Measurements from ENCODE around the gene MYBBP1A. TPM values are rescaled to one million over a fixed set of nuclear protein-coding genes. Genes with fewer than 3 reads are reported as not detected.

Gene MYBBP1A
- total RNA-seq, 2 experiments from 2014 or later: 58.0 to 58.2 TPM

DNA sequence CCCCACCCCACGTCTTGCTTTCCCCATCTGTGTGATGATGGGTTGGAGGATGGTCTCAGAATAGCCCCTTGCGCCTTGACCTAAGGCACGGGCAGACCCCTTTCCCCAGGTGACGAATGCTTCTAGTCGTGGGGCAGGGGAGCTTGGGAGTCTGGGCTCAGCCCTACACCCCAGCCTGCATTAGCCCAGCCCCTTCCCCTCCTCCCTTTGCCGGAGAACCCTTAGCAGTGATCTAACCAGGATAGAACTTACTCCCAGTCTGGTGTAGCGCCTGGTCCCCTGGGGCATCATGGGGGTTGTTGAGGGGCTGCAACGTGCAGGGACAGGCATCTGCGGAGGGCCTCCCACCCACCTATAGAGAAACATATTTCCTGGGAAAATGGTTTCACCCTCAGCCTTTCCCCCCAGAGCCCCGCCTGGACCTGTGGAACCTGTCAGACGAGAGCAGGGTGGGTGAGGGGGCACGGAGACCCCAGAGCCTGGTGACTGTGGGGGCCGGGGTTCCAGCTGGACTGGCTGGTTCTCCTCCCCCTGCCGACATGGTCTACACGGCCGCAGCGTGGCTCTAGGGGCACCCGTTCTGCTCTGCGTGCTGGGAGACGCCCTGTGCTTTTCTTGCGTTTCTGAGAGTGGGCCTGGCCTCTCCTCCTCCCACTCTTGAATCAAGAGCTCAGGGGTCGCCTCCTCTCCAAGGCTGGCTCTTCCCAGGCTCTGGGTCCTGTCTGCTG lies 33.9 kb upstream of the MYBBP1A start:
- peaks cover 11 to 14% of the 10 kb centered on the region in 2 experiments for H3K27me3 ChIP-seq (ENCODE audit: control insufficient read depth in 1 of 2, insufficient read depth in 2 of 2, low read length in 2 of 2)
- peaks cover 26% of the 10 kb centered on the region for H3K27me3 Mint-ChIP-seq

DNA sequence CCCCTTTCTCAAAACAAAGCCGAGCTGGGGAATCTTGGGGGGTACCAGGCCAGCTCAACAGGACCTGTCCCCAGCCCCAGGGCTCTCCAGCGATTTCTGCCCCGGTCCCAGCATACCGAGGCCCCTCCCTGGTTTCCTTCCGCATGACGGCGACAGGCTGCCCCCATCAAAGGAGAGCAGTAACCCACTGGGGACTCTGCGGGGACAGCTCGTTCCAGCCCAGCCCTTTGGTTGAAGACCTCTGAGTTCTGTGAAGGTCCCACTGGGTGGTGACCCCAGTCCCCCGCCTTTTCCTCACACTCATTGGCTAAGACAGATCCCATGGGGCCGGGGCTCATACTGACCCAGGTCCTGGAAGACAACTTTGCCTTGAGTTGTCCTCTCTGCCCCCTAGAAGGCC lies 33.2 kb upstream of the MYBBP1A start:
- DNase-seq (no peak), ATAC-seq (ENCODE audit: poor library complexity) (no peak)
- POLR2A ChIA-PET: no interaction called here
- intact Hi-C loops (cut with DNase I, micrococcal nuclease): no loop called here
- no peaks in the 10 kb centered on the region for H3K9me3 ChIP-seq (ENCODE audit: control insufficient read depth in 1 of 2, insufficient read depth in 1 of 2, low read length in 2 of 2)
- Mint-ChIP-seq H3K27ac (no peak overlapping the region), H3K9me3 (no peaks in the 10 kb centered on the region), H3K27me3 (peaks cover 33% of the 10 kb centered on the region), H3K36me3 (ENCODE audit: low read depth) (no peaks in the 10 kb centered on the region), H3K4me3 (no peak overlapping the region), H3K4me1 (ENCODE audit: low read depth) (peaks cover 4% of the 10 kb centered on the region)
- H3K27me3 ChIP-seq (ENCODE audit: control insufficient read depth in 1 of 2, insufficient read depth in 2 of 2, low read length in 2 of 2): peaks cover 18 to 20% of the 10 kb centered on the region in 2 experiments
- TF ChIP-seq, protein P1, sequence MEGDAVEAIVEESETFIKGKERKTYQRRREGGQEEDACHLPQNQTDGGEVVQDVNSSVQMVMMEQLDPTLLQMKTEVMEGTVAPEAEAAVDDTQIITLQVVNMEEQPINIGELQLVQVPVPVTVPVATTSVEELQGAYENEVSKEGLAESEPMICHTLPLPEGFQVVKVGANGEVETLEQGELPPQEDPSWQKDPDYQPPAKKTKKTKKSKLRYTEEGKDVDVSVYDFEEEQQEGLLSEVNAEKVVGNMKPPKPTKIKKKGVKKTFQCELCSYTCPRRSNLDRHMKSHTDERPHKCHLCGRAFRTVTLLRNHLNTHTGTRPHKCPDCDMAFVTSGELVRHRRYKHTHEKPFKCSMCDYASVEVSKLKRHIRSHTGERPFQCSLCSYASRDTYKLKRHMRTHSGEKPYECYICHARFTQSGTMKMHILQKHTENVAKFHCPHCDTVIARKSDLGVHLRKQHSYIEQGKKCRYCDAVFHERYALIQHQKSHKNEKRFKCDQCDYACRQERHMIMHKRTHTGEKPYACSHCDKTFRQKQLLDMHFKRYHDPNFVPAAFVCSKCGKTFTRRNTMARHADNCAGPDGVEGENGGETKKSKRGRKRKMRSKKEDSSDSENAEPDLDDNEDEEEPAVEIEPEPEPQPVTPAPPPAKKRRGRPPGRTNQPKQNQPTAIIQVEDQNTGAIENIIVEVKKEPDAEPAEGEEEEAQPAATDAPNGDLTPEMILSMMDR (IDR thresholded peaks at IDR 0.05): no peak
- H3K4me3 ChIP-seq (ENCODE audit: low read length): no peak overlapping the region
- CTCF ChIA-PET: no interaction called here
- H3K36me3 ChIP-seq (ENCODE audit: insufficient read depth, low read length): no peaks in the 10 kb centered on the region
- peaks cover 10% of the 10 kb centered on the region for H3K4me1 ChIP-seq (ENCODE audit: insufficient read depth, low read length)
- no peak overlapping the region for H3K27ac ChIP-seq (ENCODE audit: low read depth in 1 of 2, low read length in 2 of 2)

More for the DNA sequence above, 33.9 kb upstream of the MYBBP1A start:
- H3K9me3 Mint-ChIP-seq: no peaks in the 10 kb centered on the region
- no peak overlapping the region for H3K4me3 Mint-ChIP-seq
- H3K36me3 Mint-ChIP-seq (ENCODE audit: low read depth): no peaks in the 10 kb centered on the region
- Histone ChIP-seq H3K9me3 (ENCODE audit: control insufficient read depth in 1 of 2, insufficient read depth in 1 of 2, low read length in 2 of 2) (no peaks in the 10 kb centered on the region), H3K4me1 (ENCODE audit: insufficient read depth, low read length) (peaks cover 4% of the 10 kb centered on the region), H3K4me3 (ENCODE audit: low read length) (no peak overlapping the region), H3K36me3 (ENCODE audit: insufficient read depth, low read length) (no peaks in the 10 kb centered on the region), H3K27ac (ENCODE audit: low read depth in 1 of 2, low read length in 2 of 2) (no peak overlapping the region)
- no peak for ATAC-seq (ENCODE audit: poor library complexity)
- TF ChIP-seq, protein P1 (IDR thresholded peaks at IDR 0.05): no peak
- intact Hi-C loops (cut with DNase I, micrococcal nuclease): no loop called here
- CTCF ChIA-PET: no interaction called here
- POLR2A ChIA-PET: no interaction called here
- no peak for DNase-seq
- no peaks in the 10 kb centered on the region for H3K4me1 Mint-ChIP-seq (ENCODE audit: low read depth)
- no peak overlapping the region for H3K27ac Mint-ChIP-seq

DNA sequence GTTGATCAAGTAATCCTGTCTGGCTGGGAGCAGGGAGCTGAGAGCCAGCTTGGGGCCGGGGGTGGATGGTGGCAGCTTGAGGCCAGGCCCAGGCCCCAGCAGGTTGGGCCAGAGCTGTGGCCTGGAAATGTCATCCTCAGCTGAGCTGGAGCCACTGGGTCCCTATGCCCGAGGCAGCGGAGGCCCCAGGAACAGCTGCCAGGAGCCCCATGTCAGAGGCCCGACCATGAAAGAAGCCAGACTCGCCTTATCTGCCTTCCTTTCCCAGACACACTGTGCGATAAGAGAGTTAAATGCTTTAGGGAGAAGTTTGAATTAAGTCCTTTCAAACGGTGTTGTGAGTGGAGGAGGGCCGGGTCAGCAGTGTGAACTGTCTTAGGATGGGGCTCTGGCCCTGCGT lies 32.6 kb upstream of the MYBBP1A start:
- Histone ChIP-seq H3K36me3 (ENCODE audit: insufficient read depth, low read length) (no peaks in the 10 kb centered on the region), H3K27ac (ENCODE audit: low read depth in 1 of 2, low read length in 2 of 2) (no peak overlapping the region), H3K4me3 (ENCODE audit: low read length) (no peak overlapping the region), H3K27me3 (ENCODE audit: control insufficient read depth in 1 of 2, insufficient read depth in 2 of 2, low read length in 2 of 2) (peaks cover 22 to 26% of the 10 kb centered on the region in 2 experiments), H3K4me1 (ENCODE audit: insufficient read depth, low read length) (peaks cover 10% of the 10 kb centered on the region), H3K9me3 (ENCODE audit: control insufficient read depth in 1 of 2, insufficient read depth in 1 of 2, low read length in 2 of 2) (no peaks in the 10 kb centered on the region)
- Mint-ChIP-seq H3K4me3 (no peak overlapping the region), H3K27me3 (peaks cover 39% of the 10 kb centered on the region), H3K36me3 (ENCODE audit: low read depth) (no peaks in the 10 kb centered on the region), H3K27ac (no peak overlapping the region), H3K4me1 (ENCODE audit: low read depth) (peaks cover 4% of the 10 kb centered on the region), H3K9me3 (no peaks in the 10 kb centered on the region)
- DNase-seq: no peak
- CTCF ChIA-PET: no interaction called here
- no peak for ATAC-seq (ENCODE audit: poor library complexity)
- intact Hi-C loops (cut with DNase I, micrococcal nuclease): no loop called here
- TF ChIP-seq, protein P1 (IDR thresholded peaks at IDR 0.05): no peak
- POLR2A ChIA-PET: no interaction called here
